ENCODE measurements around the gene STXBP1.

DNA sequence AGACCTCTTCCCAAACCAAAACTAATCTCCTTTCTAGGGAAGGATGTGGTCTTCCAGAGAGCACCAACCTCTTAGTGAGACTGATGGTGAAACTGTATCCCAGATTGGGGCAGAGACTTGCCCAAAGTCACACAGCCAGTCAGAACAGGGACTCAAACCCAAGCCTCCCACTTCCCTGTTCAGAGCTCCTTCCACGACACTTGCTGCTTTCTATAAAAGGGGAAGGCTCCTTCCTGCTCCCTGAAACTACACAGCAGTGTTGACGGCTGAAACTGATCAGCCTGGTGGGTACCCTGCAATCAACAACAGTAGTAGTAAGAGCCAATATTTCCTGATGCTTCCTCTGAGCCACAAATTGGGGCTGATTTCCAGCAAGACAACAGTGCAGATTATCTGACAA is 121.5 kb downstream of the STXBP1 start:
- TF ChIP-seq, protein P1, sequence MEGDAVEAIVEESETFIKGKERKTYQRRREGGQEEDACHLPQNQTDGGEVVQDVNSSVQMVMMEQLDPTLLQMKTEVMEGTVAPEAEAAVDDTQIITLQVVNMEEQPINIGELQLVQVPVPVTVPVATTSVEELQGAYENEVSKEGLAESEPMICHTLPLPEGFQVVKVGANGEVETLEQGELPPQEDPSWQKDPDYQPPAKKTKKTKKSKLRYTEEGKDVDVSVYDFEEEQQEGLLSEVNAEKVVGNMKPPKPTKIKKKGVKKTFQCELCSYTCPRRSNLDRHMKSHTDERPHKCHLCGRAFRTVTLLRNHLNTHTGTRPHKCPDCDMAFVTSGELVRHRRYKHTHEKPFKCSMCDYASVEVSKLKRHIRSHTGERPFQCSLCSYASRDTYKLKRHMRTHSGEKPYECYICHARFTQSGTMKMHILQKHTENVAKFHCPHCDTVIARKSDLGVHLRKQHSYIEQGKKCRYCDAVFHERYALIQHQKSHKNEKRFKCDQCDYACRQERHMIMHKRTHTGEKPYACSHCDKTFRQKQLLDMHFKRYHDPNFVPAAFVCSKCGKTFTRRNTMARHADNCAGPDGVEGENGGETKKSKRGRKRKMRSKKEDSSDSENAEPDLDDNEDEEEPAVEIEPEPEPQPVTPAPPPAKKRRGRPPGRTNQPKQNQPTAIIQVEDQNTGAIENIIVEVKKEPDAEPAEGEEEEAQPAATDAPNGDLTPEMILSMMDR (IDR thresholded peaks at IDR 0.05 in 4 of 5, conservative IDR thresholded peaks at IDR 0.05 in 1 of 5), result no peak
- TF ChIP-seq POLR2A (IDR thresholded peaks at IDR 0.05), result no peak

Measured in gastrocnemius medialis (tissue), 4 donors.